ENCODE measurements around the gene NUP93. TPM values are rescaled to one million over a fixed set of nuclear protein-coding genes. Genes with fewer than 3 reads are reported as not detected.

Gene NUP93
- total RNA-seq, 1 donor from 2014 or later, result 27.1 TPM

- H3K9me3 ChIP-seq (replicated peaks), result no peaks in the 10 kb centered on the region
- no peak overlapping the region for H3K4me3 ChIP-seq
- peaks cover 89% of the 10 kb centered on the region for H3K36me3 ChIP-seq
- DNase-seq, result no peak
- intact Hi-C loops (cut with micrococcal nuclease), result no loop called here
- TF ChIP-seq, protein P1, sequence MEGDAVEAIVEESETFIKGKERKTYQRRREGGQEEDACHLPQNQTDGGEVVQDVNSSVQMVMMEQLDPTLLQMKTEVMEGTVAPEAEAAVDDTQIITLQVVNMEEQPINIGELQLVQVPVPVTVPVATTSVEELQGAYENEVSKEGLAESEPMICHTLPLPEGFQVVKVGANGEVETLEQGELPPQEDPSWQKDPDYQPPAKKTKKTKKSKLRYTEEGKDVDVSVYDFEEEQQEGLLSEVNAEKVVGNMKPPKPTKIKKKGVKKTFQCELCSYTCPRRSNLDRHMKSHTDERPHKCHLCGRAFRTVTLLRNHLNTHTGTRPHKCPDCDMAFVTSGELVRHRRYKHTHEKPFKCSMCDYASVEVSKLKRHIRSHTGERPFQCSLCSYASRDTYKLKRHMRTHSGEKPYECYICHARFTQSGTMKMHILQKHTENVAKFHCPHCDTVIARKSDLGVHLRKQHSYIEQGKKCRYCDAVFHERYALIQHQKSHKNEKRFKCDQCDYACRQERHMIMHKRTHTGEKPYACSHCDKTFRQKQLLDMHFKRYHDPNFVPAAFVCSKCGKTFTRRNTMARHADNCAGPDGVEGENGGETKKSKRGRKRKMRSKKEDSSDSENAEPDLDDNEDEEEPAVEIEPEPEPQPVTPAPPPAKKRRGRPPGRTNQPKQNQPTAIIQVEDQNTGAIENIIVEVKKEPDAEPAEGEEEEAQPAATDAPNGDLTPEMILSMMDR (IDR thresholded peaks at IDR 0.05; ENCODE audit: borderline replicate concordance), result no peak
- peaks cover 8% of the 10 kb centered on the region for H3K4me1 ChIP-seq
- no peaks in the 10 kb centered on the region for H3K27me3 ChIP-seq (ENCODE audit: low read depth)
- H3K27ac ChIP-seq (replicated peaks), result no peak overlapping the region
Observed at GRCh38 chr16:56835320-56835719, 105.4 kb downstream of the NUP93 start.

- Histone ChIP-seq H3K9me3 (replicated peaks) (no peaks in the 10 kb centered on the region), H3K27me3 (ENCODE audit: low read depth) (no peaks in the 10 kb centered on the region), H3K4me3 (no peak overlapping the region), H3K27ac (replicated peaks) (no peak overlapping the region), H3K4me1 (peaks cover 8% of the 10 kb centered on the region), H3K36me3 (peaks cover 89% of the 10 kb centered on the region)
- intact Hi-C loops (cut with micrococcal nuclease), result no loop called here
- DNase-seq, result no peak
- TF ChIP-seq, protein P1 (IDR thresholded peaks at IDR 0.05; ENCODE audit: borderline replicate concordance), result no peak
Observed at GRCh38 chr16:56836410-56837230, 106.7 kb downstream of the NUP93 start.

DNA sequence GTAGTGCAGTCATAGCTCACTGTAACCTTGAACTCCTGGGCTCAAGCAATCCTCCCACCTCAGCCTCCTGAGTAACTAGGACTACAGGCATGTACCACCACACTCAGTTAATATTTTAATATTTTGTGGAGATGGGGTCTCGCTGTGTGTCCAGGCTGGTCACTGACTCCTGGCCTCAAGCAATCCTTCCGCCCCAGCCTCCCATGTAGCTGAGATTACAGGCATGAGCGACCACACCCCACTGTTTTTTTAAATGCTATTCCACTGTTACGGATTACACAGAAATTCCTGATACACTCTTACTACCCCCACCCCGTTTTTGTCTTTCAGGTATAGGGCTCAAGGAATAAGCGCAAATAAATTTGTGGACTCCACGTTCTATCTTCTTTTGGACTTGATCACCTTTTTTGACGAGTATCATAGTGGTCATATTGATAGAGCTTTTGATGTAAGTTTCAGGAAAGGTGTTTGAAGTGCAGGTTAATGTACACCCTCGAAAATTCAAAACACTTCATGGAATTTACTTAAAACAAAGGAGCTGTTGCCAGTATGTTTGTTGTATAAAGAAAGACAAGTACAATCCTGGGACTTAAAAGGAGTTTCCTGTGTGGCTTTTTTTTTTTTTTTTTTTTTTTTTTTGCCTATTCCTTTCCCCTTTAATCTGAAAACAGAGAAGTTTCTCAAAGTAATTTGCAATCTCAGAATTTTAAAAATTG, 108.9 kb downstream of the NUP93 start:
- H3K4me3 ChIP-seq, result no peak overlapping the region
- H3K9me3 ChIP-seq (replicated peaks), result no peaks in the 10 kb centered on the region
- H3K36me3 ChIP-seq, result peaks cover 87% of the 10 kb centered on the region
- H3K27me3 ChIP-seq (ENCODE audit: low read depth), result no peaks in the 10 kb centered on the region
- H3K4me1 ChIP-seq, result peaks cover 8% of the 10 kb centered on the region
- H3K27ac ChIP-seq (replicated peaks), result no peak overlapping the region
- intact Hi-C loops (cut with micrococcal nuclease), result no loop called here
- DNase-seq, result no peak
- TF ChIP-seq, protein P1 (IDR thresholded peaks at IDR 0.05; ENCODE audit: borderline replicate concordance), result no peak

GRCh38 chr16:56841233-56841632, 111.3 kb downstream of the NUP93 start:
- intact Hi-C loops (cut with micrococcal nuclease), result no loop called here
- Histone ChIP-seq H3K27me3 (ENCODE audit: low read depth) (no peaks in the 10 kb centered on the region), H3K4me3 (no peak overlapping the region), H3K9me3 (replicated peaks) (no peaks in the 10 kb centered on the region), H3K4me1 (peaks cover 5% of the 10 kb centered on the region), H3K27ac (replicated peaks) (no peak overlapping the region), H3K36me3 (peaks cover 80% of the 10 kb centered on the region)
- TF ChIP-seq, protein P1 (IDR thresholded peaks at IDR 0.05; ENCODE audit: borderline replicate concordance), result no peak
- DNase-seq, result no peak

DNA sequence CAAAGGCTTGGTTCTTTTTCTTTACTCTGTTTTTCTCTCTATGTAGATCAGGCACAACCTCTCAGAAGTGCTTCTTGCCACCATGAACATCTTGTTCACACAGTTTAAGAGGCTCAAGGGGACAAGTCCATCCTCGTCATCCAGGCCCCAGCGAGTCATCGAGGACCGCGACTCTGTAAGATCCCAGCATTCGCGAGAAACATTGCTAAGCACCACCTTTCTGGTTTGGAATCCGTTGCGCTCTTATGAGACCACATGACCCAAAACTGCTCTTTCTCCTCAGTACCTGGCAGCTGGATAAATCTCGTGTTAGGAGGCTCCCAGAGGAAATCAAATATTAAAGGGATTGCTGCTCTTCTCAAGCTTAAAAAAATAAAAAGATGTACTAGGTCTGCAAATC, 111.7 kb downstream of the NUP93 start:
- TF ChIP-seq, protein P1 (IDR thresholded peaks at IDR 0.05; ENCODE audit: borderline replicate concordance), result no peak
- H3K9me3 ChIP-seq (replicated peaks), result no peaks in the 10 kb centered on the region
- DNase-seq, result no peak
- H3K27ac ChIP-seq (replicated peaks), result no peak overlapping the region
- no peaks in the 10 kb centered on the region for H3K27me3 ChIP-seq (ENCODE audit: low read depth)
- H3K4me3 ChIP-seq, result no peak overlapping the region
- peaks cover under 1% of the 10 kb centered on the region for H3K4me1 ChIP-seq
- H3K36me3 ChIP-seq, result peaks cover 75% of the 10 kb centered on the region
- intact Hi-C loops (cut with micrococcal nuclease), result no loop called here
